Measurements from ENCODE around the gene MAP2K6.
"Not testable (repeated sequence)": the region's sequence is repeated elsewhere in the genome, so short reads cannot be mapped to it uniquely, and the experiment has no call there.

MAP2K6 gene

DNA sequence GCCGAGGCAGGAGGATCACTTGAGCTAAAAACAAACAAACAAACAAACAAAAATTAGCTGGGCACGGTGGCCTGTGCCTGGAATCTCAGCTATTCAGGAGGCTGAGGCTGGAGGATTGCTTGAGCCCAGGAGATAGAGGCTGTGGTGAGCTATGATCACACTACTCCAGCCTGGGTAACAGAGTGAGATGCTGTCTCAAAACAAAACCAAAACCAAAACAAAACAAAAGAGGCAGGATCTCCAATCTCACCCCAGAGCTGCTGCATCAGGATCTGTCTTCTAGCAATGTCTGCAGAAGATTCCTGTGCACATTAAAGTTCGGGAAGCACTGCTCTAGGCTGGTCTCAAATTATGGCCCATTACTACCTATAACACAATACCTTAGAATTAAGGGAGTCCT, 43.1 kb downstream of the MAP2K6 start:
- DNase-seq (ENCODE audit: low read depth in 2 of 2) = no peak

DNA sequence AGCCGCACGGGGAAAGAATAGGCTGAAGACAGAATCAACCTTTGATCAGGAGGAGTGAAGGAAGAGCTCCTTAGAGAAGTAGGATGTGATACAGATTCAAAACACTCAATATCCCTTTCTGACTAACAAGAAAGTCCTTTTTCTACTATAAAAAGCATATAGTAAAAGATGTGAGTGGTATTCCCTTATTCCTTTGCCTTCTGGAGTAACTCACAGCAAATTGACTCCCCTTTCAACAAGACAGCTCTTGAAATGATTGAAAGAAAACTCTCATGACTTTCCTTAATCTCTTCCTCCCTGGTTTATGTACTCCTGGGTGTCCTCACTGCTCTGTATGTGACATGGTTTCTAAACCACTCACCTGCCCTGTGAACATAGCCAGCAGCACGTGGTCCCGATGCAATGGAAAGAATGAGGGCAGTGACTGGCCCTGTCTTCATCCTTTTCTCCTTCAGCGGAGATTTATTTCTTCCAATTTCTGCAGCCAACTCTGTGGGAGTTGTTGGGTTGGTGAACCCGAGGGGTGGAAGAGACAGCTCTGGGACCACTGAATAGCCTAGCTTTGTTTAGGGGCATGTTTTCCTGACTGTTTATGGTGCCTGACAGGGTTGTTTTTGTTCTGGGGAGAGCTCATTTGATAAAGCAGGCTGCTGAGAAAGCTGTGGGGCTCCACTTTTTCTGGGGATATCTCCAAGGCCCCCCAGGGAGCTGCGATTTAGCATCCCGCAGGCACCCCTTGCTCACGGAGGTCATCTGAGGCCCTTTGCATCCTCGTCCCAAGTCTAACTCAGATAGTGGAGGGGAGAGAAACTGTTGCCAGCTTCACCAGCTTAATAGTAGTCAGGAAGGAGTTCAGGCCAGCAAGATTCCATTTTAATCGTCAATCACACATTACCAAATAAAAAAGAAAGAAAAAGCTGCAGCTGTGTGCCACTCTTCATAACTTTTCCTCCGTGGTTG, 46.7 kb downstream of the MAP2K6 start:
- DNase-seq (ENCODE audit: low read depth in 2 of 2) = no peak

DNA sequence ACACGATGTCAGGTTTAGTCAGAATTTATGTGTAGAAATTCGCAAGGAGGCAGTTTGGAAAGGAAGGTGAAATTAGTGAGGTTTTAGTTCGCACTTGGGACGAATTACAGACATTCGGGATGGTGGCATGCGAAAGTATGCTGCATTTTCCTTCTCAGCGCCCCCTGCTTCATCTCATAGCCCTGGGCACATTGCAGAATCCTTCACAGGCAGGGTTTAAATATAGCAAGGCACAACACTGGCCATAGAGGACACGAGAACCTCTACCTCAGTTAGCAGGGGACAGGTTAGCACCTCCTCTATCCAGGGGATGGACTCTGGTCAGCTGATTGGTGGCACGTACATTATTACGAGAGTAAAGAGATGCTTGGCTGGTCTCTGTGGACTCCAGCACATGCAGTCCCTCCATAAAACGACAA, 47.5 kb downstream of the MAP2K6 start:
- DNase-seq (ENCODE audit: low read depth in 2 of 2) = no peak

DNA sequence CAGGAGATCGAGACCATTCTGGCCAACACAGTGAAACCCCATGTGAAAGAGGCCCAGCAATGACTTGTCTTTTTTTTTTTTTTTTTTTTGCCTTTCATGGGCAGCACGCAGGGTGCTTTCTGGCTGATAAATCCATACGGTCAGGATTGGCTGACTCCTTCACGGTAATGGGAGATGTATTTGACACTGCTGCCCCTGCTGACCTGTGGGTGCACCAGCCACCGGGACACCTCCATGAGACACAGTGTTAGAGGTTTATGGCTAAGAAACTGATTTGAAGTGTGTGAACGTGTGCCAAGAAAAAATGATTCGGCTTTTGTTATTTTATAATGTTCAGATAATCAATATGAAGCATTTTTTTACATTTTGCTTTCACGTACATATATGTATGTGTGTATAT, 48.4 kb downstream of the MAP2K6 start:
- DNase-seq (ENCODE audit: low read depth in 2 of 2) = no peak

DNA sequence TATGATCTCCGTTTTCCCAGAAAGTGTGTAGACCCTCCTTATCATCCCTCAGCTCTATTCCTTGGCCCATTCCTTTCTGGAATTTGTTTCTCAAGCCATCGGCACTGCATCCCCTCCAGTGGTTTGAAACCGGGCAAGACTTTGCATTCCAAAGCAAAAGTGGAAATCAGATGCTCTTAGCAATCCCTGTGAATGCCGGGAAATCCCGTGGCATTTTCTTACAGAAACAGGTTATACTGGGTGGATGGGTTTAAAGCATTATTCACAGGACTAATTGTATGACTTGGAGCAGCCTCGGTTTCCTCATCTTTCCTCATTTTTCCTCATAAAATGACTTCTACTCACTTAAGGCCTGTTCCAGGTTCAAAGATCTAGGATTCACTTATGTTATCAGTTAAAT, 52.0 kb downstream of the MAP2K6 start:
- no peak for DNase-seq (ENCODE audit: low read depth in 2 of 2)

DNA sequence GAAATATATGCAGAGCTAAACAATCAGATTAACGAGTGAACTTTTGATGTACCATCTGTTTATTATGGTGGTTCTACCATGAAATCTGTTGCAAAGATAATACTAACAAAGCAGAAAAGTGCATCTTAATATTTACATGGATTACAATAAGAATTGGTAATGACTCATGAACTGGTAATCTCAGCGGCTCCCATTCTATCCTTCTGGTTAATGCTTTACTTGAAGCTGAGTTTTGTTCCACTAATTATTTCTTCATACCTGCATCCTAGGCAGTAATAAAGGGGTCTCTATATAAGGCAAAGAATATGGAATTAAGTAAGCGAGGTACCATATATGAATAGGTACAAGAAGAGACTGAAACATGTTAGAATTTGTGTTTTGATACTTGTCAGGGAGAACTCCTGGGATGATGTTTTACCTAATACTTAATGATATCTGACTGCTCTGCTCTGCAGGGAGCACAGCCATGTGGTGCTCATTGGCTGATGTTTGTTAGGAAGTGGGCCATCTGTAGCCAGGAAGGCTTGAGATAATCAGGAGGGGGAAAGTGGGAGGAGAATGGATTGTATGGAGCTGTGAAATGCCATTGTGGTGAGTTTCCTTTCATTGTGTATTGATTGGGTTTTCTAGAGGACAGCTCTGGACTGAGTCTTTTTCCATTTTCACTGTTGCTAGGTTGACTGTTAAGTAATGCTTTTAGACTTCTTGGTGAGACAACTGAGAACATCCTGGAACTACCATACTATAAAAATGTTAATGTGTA, 52.6 kb downstream of the MAP2K6 start:
- DNase-seq (ENCODE audit: low read depth in 2 of 2) = no peak

DNA sequence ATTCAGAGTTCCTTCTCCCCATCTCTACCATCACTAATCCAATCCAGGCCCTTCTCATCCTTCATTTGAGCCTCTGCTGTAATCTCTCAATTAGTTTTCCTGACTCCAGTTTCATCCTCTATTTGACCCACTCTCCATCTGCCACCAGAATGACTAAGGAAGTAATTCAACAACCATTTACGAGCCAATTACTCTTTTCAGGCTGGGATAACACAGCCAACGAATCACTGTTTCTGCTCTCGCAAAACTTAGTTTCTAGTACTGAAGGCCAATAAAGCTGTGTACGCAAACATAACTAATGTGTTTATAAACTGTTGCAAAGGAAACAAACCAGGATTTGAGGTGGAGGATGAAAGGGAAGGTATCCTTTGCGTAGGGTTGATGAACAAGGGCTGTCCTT, 53.7 kb downstream of the MAP2K6 start:
- no peak for DNase-seq (ENCODE audit: low read depth in 2 of 2)

DNA sequence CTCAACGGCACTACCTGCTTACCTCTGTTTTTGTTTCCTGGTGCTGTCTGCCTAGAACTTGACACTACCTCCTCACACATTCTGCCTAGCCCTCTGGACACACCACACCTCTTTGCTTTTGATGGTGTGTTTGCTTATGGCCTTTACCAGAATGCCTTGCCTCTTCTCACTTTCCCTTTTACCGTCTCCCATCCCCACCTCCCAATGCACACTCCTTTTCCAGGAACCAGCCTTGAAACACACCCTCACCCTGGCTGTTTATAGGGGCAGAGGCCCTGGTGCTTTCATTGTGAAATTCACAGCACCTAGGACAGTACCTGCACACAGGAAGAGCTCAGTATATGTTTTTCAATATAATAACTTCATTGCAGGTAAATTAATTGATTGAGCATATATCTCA, 56.2 kb downstream of the MAP2K6 start:
- DNase-seq (ENCODE audit: low read depth in 2 of 2) = no peak

DNA sequence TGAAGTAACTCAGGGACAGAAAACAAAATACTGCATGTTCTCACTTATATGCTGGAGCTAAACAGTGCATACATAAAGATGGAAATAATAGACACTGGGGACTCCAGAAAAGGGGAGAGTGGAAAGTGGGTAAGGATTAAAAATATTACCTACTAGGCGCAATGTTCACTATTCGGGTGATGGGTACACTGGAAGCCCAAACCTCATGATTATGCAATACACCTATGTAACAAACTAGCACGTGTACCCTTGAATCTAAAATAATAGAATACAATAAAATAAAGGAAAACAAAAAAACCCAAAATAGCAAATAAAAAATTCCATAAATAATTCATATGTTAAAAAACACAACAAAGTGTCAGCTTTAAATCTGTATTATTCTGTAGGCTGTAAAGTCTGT, 56.9 kb downstream of the MAP2K6 start:
- no peak for DNase-seq (ENCODE audit: low read depth in 2 of 2)

DNA sequence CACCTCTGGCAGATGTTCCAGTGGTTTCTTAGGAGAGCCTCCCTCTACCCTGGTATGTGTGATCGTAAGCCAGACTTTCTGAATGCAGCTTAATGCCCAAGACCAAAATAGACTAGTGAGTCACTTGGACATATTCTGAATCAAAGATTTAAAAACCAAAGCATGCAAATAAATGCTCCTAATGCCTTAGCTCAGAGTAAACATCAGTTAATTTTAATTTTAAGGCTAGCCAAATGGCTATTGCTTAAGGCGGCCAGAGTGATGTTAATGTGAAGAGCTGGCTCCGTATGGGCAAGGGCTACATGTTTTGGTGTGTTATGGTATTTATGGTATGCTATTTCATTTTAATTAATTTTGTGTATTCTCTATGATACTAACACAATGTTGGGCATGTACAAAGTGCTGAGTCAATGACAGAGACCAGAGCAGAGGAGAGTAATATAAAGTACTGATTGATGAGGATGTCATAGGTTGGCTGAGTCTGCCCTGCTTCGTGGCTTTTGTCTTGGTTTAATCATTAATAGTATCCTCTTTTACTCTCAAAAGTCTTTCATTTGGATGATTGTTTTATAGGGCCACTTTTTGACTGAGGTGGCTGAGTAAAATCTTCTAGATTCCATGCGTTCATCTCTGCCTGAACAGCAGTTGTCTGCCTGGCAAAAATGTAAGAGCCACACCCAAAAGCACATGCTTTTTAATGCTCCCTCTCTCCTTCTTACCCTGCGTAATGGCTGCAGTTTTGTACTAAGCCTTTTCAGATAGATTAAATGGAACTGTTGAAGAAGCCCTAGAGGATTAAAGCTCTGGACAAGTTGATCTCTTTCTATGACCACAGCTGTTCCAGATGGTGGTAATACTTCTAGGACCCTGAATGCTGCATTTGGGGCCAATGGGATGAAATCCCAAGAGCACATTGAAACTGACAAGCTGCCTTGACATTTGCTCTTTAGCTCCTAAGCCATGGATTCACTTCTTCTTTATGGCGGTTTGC, 59.6 kb downstream of the MAP2K6 start:
- no peak for DNase-seq (ENCODE audit: low read depth in 2 of 2)

DNA sequence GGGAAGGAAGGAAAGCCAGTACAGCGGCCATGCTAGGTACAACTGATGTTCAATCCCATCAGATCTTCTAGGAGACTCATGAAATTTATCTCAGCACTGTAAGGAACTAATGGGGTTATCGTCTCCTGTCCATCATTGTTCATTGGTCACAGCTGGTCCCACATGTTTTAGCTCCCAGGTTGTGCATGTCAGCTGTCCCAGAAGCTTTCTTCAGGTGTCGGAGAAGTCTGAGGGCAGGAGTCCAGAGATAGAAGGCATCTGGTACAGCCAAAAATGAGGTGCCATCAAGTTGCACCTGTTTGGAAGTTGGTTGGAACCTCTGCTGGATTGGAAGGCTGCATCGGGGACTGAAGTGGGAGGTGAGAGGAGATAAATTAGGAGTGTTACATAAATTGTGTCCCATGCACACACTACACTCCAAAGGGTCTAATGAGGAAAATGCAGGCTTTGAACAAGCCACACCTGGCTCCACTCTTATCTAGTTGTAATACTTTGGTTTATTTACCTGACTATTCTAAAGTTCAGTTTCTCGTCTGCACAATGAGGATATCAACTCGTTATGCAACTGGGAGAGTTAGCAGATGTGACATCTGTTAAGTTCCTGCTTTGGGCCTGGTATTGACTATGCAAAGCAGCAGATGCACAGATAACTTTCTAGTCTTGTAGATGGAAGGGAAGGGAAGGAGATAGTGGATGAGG, 62.9 kb downstream of the MAP2K6 start:
- no peak for DNase-seq (ENCODE audit: low read depth in 2 of 2)

DNA sequence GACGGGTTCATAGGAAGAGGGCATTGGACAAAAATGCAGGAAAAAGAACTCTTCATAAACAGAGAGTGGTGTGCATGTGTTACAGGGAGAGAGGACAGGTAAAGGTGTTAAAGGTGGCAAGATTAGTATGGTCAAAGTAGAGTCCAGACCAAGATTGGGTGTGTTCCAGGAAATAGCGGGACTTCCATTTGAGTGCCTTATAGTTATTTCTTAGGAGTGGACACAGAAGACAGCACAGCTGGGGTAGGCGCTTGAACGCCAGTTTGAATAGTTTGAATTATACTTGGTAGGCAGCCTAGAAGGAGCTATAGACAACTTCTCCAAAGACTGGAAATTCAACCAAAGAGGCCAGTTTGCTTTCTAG, 63.4 kb downstream of the MAP2K6 start:
- DNase-seq (ENCODE audit: low read depth in 2 of 2) = no peak

DNA sequence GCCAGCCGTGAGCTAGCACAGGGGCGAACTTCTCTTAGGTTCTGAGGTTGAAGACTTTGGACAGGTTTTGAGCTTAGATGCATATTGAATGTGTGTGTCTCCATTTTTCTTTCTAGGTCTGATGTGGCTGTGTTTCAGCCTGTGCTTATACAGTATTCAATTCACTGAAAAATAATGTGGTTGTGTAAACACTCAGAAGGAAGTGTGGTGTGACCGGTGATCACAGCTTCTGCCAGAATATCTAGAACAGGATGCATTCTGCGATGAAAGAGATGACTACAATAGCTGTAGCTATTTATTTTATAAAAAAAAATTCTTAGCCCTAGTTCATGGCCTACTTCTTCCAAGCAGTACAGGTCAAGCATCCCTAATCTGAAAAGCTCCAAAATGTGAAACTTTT, 64.4 kb downstream of the MAP2K6 start:
- no peak for DNase-seq (ENCODE audit: low read depth in 2 of 2)

DNA sequence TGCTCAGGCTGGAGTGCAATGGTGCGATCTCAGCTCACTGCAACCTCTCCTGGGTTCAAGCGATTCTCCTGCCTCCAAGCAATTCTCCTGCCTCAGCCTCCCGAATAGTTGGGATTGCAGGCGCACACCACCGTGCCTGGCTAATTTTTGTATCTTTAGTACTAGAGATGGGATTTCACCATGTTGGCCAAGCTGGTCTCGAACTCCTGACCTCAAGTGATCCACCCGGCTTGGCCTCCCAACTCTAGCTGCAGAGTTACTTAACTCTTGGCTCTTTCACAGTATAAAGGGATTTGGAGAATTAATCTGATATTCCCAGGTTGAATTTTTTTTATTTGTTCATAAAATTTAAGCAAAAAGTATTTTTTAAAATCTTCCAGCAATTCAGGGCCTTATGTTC, 65.3 kb downstream of the MAP2K6 start:
- DNase-seq (ENCODE audit: low read depth in 2 of 2) = not testable (repeated sequence)

DNA sequence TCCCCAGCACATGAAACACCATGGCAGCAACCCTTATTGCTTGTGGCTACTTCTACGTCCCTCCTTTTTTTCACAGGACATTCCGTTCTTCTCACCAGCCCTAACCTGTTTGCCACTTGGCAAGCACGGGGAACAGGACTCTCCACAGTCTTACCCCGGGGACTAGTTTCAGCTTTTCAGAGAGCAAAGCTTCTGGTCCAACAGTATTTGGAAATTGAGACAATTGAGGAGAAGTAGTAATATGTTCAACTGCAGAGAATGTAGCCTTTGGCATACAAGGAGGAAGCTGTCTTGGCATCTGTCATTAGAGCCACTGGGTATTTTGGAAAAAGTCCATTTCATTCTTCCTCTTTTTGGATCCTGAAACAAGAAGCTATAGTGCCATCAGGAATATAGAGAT, 65.7 kb downstream of the MAP2K6 start:
- no peak for DNase-seq (ENCODE audit: low read depth in 2 of 2)

DNA sequence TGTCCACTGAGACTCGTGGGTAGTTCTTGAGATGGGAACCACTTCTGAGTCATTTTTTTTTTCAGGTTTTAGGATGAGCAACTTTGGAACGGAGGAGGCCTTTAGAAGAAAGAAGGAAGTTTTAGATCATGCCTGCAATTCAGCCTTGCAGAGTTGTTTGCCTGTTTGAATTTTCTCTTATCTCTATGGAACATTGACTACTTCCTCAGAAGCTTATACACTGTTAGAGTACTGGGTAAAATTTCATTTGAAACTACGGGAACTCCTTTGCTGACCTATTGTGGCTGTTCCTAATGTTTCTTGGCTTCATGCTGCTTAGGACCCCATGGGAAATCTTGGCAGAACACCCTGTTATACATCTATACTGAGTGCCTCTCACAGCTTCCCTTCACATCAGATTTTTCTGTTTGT, 70.8 kb downstream of the MAP2K6 start:
- no peak for DNase-seq (ENCODE audit: low read depth in 2 of 2)

DNA sequence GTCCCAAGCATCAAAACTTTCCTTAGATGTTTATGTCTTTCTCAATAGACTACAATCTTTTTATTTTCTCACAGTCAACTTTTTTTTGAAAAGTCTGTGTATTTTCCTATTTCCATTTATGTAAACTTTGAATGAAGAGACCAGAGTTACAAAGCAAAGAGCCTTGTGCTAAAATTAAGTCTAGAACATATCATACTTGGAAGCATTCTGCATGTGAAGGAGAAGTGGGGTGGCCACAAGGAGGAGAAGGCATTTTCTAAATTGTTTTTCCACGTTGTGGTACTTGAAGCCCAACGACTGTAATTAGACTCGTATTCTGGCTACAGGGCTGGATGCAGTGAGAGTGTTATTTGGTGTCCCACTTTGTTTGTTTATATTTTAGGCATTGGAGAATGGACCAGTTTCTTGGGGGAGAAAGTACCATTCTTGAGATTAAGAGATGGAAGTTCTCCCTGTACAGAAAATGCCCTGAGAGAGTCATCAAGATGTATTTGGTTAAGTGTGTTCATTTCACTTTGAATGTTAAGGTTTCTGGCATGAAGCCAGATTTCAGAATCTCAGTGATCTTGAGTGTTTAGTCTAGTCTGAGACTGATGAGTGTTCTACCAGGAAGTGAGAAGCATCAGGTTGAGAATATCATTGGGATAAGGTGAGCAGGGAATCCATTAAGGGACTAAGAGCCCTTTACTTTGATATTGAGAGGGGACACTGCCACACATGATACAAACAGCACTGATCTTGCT, 71.6 kb downstream of the MAP2K6 start:
- no peak for DNase-seq (ENCODE audit: low read depth in 2 of 2)

DNA sequence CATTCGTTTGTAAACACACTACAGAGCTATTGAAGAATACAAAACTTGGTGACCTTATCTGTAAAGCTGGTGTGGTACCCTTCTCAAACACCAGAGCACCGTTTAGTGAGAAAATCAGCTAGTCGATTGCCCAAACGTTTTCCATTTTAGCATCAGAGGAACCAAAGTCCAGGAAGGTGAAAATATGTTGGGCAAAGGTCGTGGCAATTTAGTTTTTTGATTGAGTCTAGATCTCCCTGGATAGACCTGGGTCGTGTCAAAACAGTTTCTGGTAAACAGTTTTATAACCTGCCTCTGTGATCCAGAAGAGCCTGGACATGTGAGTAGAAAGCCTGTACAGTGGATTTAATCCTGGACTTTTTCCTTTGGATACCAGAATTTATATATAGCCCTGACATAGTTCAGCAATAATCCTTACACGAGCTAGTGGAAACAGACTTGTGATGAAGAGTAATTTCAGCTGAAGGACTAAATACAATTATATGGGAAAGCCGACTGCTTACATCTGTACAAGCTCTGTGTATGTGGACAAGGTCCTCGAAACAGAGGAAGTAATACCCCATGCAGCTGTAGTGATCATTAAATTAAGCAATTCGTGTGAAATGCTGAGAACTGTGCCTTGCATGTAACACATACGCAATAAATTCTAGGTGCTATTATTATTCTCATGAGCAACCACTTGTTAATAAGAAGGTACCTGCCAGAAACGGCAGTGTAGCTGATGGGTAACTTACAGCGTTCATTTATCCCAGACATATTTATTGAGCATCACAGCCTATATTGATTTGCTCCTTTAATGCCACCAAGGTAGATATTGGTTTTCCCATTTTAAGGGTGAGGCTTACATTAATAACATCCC, 72.5 kb downstream of the MAP2K6 start:
- DNase-seq (ENCODE audit: low read depth in 2 of 2) = no peak

DNA sequence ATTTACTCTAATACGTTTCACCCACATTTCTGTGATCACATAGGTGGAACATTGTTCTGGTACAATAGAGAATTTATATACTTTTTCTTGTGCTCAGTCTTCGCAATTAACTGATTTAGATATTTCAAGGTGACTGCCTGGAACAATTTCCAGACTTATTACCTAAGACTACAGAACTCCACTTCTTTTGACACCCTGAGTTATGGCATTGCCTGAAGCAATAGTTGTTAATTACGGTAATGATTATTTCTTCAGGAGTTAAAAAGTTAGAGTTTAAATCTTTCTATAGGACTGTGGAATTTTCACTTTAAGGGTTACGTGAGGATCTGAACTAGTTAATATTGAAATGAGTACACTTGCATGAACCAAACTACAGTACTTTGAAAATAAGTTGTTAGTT, 74.8 kb downstream of the MAP2K6 start:
- no peak for DNase-seq (ENCODE audit: low read depth in 2 of 2)

Data from stimulated activated CD8-positive, alpha-beta memory T cell treated with anti-CD3 and anti-CD28 coated beads, Interleukin-15, amount 100 ng/mL, for 48 hours (primary cell).